B cell (primary cell): ENCODE measurements around the gene DHRS11. TPM values are rescaled to one million over a fixed set of nuclear protein-coding genes. Genes with fewer than 3 reads are reported as not detected.

ENCODE experiments used
- ATAC-seq: fragments of 200-7000 bp; cut with Tn5 transposase; one replicate; pipeline ENCODE4 v1.10.0; 2021; ENCODE audit warnings: low read depth, mild to moderate bottlenecking, moderate number of reproducible peaks, moderate library complexity
- CTCF ChIA-PET: fragments of 350-600 bp; sonication (Branson Sonifier 250); formaldehyde crosslinking; loops from one replicate; lab custom pipeline; 2021; ENCODE audit warnings: antibody characterized with exemption, inconsistent platforms; lab: Charles Lee
- POLR2A ChIA-PET: fragments of 350-600 bp; sonication (Branson Sonifier 250); formaldehyde crosslinking; loops from one replicate; lab custom pipeline; 2021; ENCODE audit warnings: antibody characterized with exemption; lab: Charles Lee
- DNase-seq: peaks from one replicate; pipeline ENCODE4 v3.0.0; 2013
- H2AFZ ChIP-seq: 2 replicates; pipeline ENCODE4 v1.6.1; 2012; ENCODE audit warnings: mild to moderate bottlenecking, low read depth, low read length; ENCODE audit not compliant: insufficient read depth, poor library complexity, severe bottlenecking
- H3K27ac ChIP-seq, 2 donors: 1 replicate in 1 of 2; 2 replicates in 1 of 2; pipeline ENCODE4 v1.5.1; 2012 to 2013; ENCODE audit warnings: low read length in 2 of 2, mild to moderate bottlenecking in 2 of 2, moderate library complexity in 1 of 2
- H3K27me3 ChIP-seq, 4 experiments: fragments of 200-600 bp in 1 of 4; sonication (generic) in 1 of 4; replicated peaks in 1 of 4; 1 replicate in 2 of 4; 2 replicates in 2 of 4; pipeline versions ENCODE4 v1.6.1 to v1.7.0; 2013 to 2016; ENCODE audit warnings: low read length in 3 of 4, mild to moderate bottlenecking in 2 of 4, mixed read lengths in 1 of 4, moderate library complexity in 1 of 4; ENCODE audit not compliant: insufficient read depth in 4 of 4, control insufficient read depth in 3 of 4; ENCODE audit errors: control extremely low read depth in 1 of 4
- H3K36me3 ChIP-seq, 2 experiments: replicated peaks in 1 of 2; 1 replicate in 1 of 2; 2 replicates in 1 of 2; pipeline versions ENCODE4 v1.6.1 to v1.7.1; 2013; ENCODE audit warnings: low read length in 1 of 2; ENCODE audit not compliant: insufficient read depth in 2 of 2, control insufficient read depth in 1 of 2; ENCODE audit errors: control extremely low read depth in 1 of 2, extremely low read depth in 1 of 2
- H3K4me1 ChIP-seq, 2 donors: fragments of 200-600 bp in 1 of 2; sonication (generic) in 1 of 2; 1 replicate in 1 of 2; 2 replicates in 1 of 2; pipeline versions ENCODE4 v1.5.1 to v1.6.1; 2013 to 2017; ENCODE audit warnings: low read length in 2 of 2; ENCODE audit not compliant: control insufficient read depth in 2 of 2, insufficient read depth in 2 of 2
- H3K4me2 ChIP-seq: replicated peaks from 2 replicates; pipeline ENCODE3; 2012; ENCODE audit warnings: mild to moderate bottlenecking, low read depth, low read length; ENCODE audit not compliant: poor library complexity, severe bottlenecking
- H3K4me3 ChIP-seq, 5 experiments: fragments of 200-600 bp in 1 of 5; sonication (generic) in 1 of 5; 1 replicate in 3 of 5; 2 replicates in 2 of 5; pipeline versions ENCODE4 v1.5.1 to v1.7.0; 2011 to 2016; ENCODE audit warnings: low read length in 4 of 5, mild to moderate bottlenecking in 4 of 5, low read depth in 2 of 5, control low read depth in 1 of 5, moderate library complexity in 1 of 5; ENCODE audit not compliant: insufficient read depth in 1 of 5; ENCODE audit errors: control extremely low read depth in 1 of 5, extremely low read depth in 1 of 5
- H3K79me2 ChIP-seq: fragments of 200-600 bp; sonication (generic); one replicate; pipeline ENCODE4 v1.6.0; 2016; ENCODE audit warnings: low read length; ENCODE audit not compliant: control insufficient read depth, insufficient read depth
- H3K9ac ChIP-seq: fragments of 200-600 bp; sonication (generic); 2 replicates; pipeline ENCODE4 v1.6.1; 2017; ENCODE audit warnings: mild to moderate bottlenecking, low read length, moderate library complexity
- H3K9me3 ChIP-seq, 3 donors: one replicate each; pipeline versions ENCODE4 v1.6.1 to v1.7.1; 2013; ENCODE audit warnings: low read length in 2 of 3; ENCODE audit not compliant: control insufficient read depth in 2 of 3, insufficient read depth in 1 of 3; ENCODE audit errors: control extremely low read depth in 1 of 3
- H4K20me1 ChIP-seq: 2 replicates; pipeline ENCODE4 v1.6.0; 2012; ENCODE audit warnings: mild to moderate bottlenecking, low read length; ENCODE audit not compliant: insufficient read depth, control insufficient read depth, poor library complexity, severe bottlenecking
- H3K27ac Mint-ChIP-seq: one replicate; pipeline ENCODE4 v1.8.0; 2021; ENCODE audit warnings: mixed read lengths
- H3K27me3 Mint-ChIP-seq: one replicate; pipeline ENCODE4 v1.8.0; 2021; ENCODE audit warnings: mixed read lengths
- H3K4me1 Mint-ChIP-seq: one replicate; pipeline ENCODE4 v1.8.0; 2021; ENCODE audit warnings: mixed read lengths
- H3K4me3 Mint-ChIP-seq: one replicate; pipeline ENCODE4 v1.8.0; 2021; ENCODE audit warnings: mixed read lengths
- H3K9me3 Mint-ChIP-seq: one replicate; pipeline ENCODE4 v1.8.0; 2022; ENCODE audit warnings: mixed read lengths; ENCODE audit not compliant: insufficient read depth
- EZH2 ChIP-seq: IDR thresholded peaks from 2 replicates; pipeline ENCODE4 v1.6.1; 2012; ENCODE audit warnings: borderline replicate concordance, low read depth, mild to moderate bottlenecking, moderate library complexity, low read length; ENCODE audit not compliant: insufficient read depth, poor library complexity, severe bottlenecking
- WGBS: methylation state at CpG from one replicate; pipeline ENCODE4 v1.1.5; 2013; ENCODE audit warnings: missing lambda C conversion rate; ENCODE audit not compliant: insufficient coverage; 5-methylcytosine and 5-hydroxymethylcytosine counted together
- intact Hi-C: fragments of 100-400 bp; cut with micrococcal nuclease; formaldehyde crosslinking; loops from one replicate; pipeline ENCODE4 v1.10.0; 2022
- polyA plus RNA-seq: library from polyadenylated mRNA; depleted of rRNA; stranded (reverse); fragments of >200 nt; gene quantifications from 2 replicates; pipeline ENCODE4 v1.2.3, GENCODE V29; 2012
- total RNA-seq, 2 donors: library from RNA; stranded (reverse); fragments of 120-200 nt in 1 of 2; gene quantifications; 1 replicate in 1 of 2; 2 replicates in 1 of 2; pipeline versions ENCODE4 v1.2.3 to v1.2.4, GENCODE V29; 2013 to 2022
- TF ChIP-seq, protein P1 (sequence below): fragments of 200-600 bp; IDR thresholded peaks from one replicate; pipeline ENCODE4 v1.8.0; 2022; ENCODE audit warnings: antibody characterized with exemption, mild to moderate bottlenecking

Gene DHRS11
- total and polyA plus RNA-seq, 2 donors (not counting 1 experiment from before 2014, with no cell fraction given), result 4.3 to 8.2 TPM

DNA sequence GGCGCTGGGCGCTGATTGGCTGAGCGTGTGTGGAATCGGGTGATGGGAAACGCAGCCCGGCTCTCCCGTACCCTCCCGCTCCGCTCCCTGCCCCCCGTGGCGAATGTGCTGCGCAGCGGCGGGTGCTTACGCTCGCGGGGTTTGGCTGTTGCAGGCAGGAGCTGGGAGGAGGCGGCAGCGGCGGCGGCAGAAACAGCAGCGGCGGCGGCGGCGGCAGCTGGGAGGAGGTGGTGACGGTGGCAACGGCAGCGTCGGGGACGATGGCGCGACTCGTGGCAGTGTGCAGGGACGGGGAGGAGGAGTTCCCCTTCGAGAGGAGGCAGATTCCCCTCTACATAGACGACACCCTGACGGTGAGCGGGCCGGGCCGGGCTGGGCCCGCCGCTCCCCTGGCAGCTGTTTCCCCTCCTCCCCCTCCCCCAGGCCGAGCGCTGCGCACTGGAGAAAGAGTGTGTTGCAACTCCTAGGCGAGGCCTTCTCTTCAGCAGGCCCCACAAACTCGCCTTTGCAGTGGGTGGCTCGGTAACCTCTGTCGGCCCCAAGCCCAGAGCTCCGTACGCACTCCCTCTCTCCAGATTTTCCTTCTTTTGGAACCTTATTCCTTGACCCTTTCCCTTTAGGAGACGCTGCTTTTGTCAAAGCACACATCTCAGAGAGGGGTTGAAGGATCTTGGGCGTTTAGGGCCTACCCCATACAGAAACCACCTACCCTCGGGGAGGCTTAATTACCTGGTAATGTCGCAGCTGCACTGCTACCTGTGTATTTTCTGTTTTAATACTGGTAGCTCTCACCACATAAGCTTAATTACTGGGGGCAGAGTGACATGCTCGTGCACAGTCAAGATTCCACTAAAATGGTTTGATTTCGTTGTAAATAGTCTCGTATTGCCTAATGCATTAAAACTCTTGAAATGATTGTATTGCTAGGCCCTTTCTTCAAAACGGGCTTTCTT is 45.9 kb upstream of the DHRS11 start:
- peaks cover 0 to 6% of the 10 kb centered on the region in 2 experiments for H3K36me3 ChIP-seq
- H3K27ac Mint-ChIP-seq, result peak overlapping the region; percentile 98
- no peaks in the 10 kb centered on the region for H3K9me3 Mint-ChIP-seq
- ChIA-PET POLR2A (interaction anchor here (0.6 to 3.5 kb wide), 6 partner anchors 11 to 176 kb away, joined by 3 to 57 read pairs (median 5); partner anchors contain the start of genes MRM1, MYO19, PIGW and ZNHIT3), CTCF (interaction anchor here (0.9 to 5.0 kb wide), 5 partner anchors 8 to 56 kb away, joined by 3 to 34 read pairs (median 5); partner anchors contain the start of genes MRM1, MYO19 and PIGW)
- H3K9me3 ChIP-seq, result no peaks in the 10 kb centered on the region
- peak; percentile 71 for ATAC-seq
- peak overlapping the region; percentile 100 for H3K9ac ChIP-seq
- no peaks in the 10 kb centered on the region for H3K27me3 Mint-ChIP-seq
- H3K4me3 Mint-ChIP-seq, result peak overlapping the region; percentile 96
- H3K4me1 Mint-ChIP-seq, result peaks cover 48% of the 10 kb centered on the region
- no peak for TF ChIP-seq EZH2
- TF ChIP-seq, protein P1, sequence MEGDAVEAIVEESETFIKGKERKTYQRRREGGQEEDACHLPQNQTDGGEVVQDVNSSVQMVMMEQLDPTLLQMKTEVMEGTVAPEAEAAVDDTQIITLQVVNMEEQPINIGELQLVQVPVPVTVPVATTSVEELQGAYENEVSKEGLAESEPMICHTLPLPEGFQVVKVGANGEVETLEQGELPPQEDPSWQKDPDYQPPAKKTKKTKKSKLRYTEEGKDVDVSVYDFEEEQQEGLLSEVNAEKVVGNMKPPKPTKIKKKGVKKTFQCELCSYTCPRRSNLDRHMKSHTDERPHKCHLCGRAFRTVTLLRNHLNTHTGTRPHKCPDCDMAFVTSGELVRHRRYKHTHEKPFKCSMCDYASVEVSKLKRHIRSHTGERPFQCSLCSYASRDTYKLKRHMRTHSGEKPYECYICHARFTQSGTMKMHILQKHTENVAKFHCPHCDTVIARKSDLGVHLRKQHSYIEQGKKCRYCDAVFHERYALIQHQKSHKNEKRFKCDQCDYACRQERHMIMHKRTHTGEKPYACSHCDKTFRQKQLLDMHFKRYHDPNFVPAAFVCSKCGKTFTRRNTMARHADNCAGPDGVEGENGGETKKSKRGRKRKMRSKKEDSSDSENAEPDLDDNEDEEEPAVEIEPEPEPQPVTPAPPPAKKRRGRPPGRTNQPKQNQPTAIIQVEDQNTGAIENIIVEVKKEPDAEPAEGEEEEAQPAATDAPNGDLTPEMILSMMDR, result no peak
- H3K4me1 ChIP-seq, result peaks cover 43 to 46% of the 10 kb centered on the region in 2 donors
- peak overlapping the region; percentile 96 to 100 for H3K27ac ChIP-seq
- H4K20me1 ChIP-seq, result peaks cover 53% of the 10 kb centered on the region
- H3K79me2 ChIP-seq, result peaks cover 72% of the 10 kb centered on the region
- WGBS, result under 1% methylated on average over 43 of the region's 60 CpGs
- DNase-seq, result peak; percentile 97
- peak overlapping the region; percentile 74 to 94 (median 92) for H3K4me3 ChIP-seq
- H3K4me2 ChIP-seq, result peak overlapping the region; percentile 93
- intact Hi-C loops, result loop anchor here (1.0 to 10.0 kb wide), 7 partner anchors 46 to 1201 kb away; partner anchors contain the start of genes AATF, DHRS11, MRM1 and ZNHIT3
- H3K27me3 ChIP-seq, result no peaks in the 10 kb centered on the region
- H2AFZ ChIP-seq, result peak overlapping the region; percentile 54
